Body of pancreas (tissue), 4 donors: ENCODE results near the gene THOC7.

Experiments used
- POLR2A ChIP-seq, 3 donors: fragments of 450-650 bp; IDR thresholded peaks; one replicate each; pipeline ENCODE4 v1.6.1; 2016; ENCODE audit warnings: antibody characterized with exemption in 3 of 3, mild to moderate bottlenecking in 2 of 3
- TF ChIP-seq, protein P1 (sequence below), 7 experiments: fragments of 450-650 bp in 4 of 7; fragments of 200-600 bp in 3 of 7; sonication (generic) in 3 of 7; IDR thresholded peaks; one replicate each; pipeline ENCODE4 v1.5.1; 2016 to 2019; ENCODE audit warnings: antibody characterized with exemption in 7 of 7

DNA sequence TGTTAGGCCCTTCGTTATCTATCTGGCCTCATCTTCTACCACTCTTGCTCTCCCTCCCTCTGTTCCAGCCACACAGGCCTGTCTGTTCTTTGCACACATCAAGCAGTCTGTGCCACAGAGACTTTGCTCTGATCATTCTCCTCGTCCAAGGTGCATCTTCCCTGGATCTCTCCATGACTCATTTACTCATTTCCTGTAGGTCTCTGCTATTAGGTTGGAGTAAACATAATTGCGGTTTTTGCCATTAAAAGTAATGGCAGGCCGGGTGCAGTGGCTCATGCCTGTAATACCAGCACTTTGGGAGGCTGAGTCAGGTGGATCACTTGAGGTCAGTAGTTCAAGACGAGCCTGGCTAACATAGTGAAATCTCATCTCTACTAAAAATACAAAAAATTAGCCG is 54.0 kb downstream of the THOC7 start:
- TF ChIP-seq, protein P1, sequence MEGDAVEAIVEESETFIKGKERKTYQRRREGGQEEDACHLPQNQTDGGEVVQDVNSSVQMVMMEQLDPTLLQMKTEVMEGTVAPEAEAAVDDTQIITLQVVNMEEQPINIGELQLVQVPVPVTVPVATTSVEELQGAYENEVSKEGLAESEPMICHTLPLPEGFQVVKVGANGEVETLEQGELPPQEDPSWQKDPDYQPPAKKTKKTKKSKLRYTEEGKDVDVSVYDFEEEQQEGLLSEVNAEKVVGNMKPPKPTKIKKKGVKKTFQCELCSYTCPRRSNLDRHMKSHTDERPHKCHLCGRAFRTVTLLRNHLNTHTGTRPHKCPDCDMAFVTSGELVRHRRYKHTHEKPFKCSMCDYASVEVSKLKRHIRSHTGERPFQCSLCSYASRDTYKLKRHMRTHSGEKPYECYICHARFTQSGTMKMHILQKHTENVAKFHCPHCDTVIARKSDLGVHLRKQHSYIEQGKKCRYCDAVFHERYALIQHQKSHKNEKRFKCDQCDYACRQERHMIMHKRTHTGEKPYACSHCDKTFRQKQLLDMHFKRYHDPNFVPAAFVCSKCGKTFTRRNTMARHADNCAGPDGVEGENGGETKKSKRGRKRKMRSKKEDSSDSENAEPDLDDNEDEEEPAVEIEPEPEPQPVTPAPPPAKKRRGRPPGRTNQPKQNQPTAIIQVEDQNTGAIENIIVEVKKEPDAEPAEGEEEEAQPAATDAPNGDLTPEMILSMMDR (IDR thresholded peaks at IDR 0.05): no peak
- TF ChIP-seq POLR2A (IDR thresholded peaks at IDR 0.05): no peak
